Liver (tissue), 9 donors: ENCODE data around the gene ETS1. TPM values are rescaled to one million over a fixed set of nuclear protein-coding genes. Genes with fewer than 3 reads are reported as not detected.
A peak's percentile ranks its signal among the peaks of the same experiment; 100 is the strongest.

ENCODE experiments used
- DNase-seq: peaks from one replicate; pipeline ENCODE4 v3.0.0-alpha.2; 2017; ENCODE audit warnings: low spot score
- H3K27ac ChIP-seq, 2 donors: one replicate each; pipeline ENCODE4 v1.7.0; 2013; ENCODE audit warnings: inconsistent platforms in 2 of 2, low read length in 2 of 2, control low read depth in 1 of 2, low read depth in 1 of 2, mild to moderate bottlenecking in 1 of 2
- H3K27me3 ChIP-seq, 4 donors: one replicate each; pipeline versions ENCODE4 v1.6.1 to v1.7.0; 2013; ENCODE audit warnings: low read length in 3 of 4, inconsistent platforms in 1 of 4, mild to moderate bottlenecking in 1 of 4, moderate library complexity in 1 of 4; ENCODE audit not compliant: control insufficient read depth in 4 of 4, insufficient read depth in 4 of 4
- H3K36me3 ChIP-seq, 4 donors: one replicate each; pipeline versions ENCODE4 v1.6.1 to v1.7.0; 2013; ENCODE audit warnings: low read length in 3 of 4, mild to moderate bottlenecking in 3 of 4, low read depth in 1 of 4, moderate library complexity in 1 of 4; ENCODE audit not compliant: control insufficient read depth in 4 of 4, insufficient read depth in 3 of 4
- H3K4me1 ChIP-seq, 4 donors: one replicate each; pipeline versions ENCODE4 v1.6.1 to v1.7.0; 2013; ENCODE audit warnings: low read length in 3 of 4, mild to moderate bottlenecking in 3 of 4, moderate library complexity in 1 of 4; ENCODE audit not compliant: control insufficient read depth in 4 of 4, insufficient read depth in 4 of 4
- H3K4me3 ChIP-seq, 3 donors: one replicate each; pipeline versions ENCODE4 v1.6.1 to v1.7.0; 2013; ENCODE audit warnings: low read length in 3 of 3, control low read depth in 1 of 3, low read depth in 1 of 3, mild to moderate bottlenecking in 1 of 3
- H3K9ac ChIP-seq, 2 donors: one replicate each; pipeline ENCODE4 v1.7.0; 2013; ENCODE audit warnings: low read length in 2 of 2, mild to moderate bottlenecking in 2 of 2, moderate library complexity in 2 of 2, control low read depth in 1 of 2, low read depth in 1 of 2
- H3K9me3 ChIP-seq, 4 donors: one replicate each; pipeline versions ENCODE4 v1.6.1 to v1.7.0; 2013; ENCODE audit warnings: low read length in 3 of 4; ENCODE audit not compliant: control insufficient read depth in 4 of 4
- CTCF ChIP-seq: fragments of 150-350 bp; IDR thresholded peaks from 2 replicates; pipeline ENCODE4 v1.5.1; 2017; ENCODE audit warnings: improper control_type of control experiment, low read depth, low read length; ENCODE audit not compliant: missing input control
- EGR1 ChIP-seq, 2 donors: IDR thresholded peaks; 2 replicates each; pipeline ENCODE4 v1.6.1; 2016 to 2018; ENCODE audit warnings: antibody characterized with exemption in 2 of 2, low read depth in 2 of 2
- FOXA1 ChIP-seq: IDR thresholded peaks from 2 replicates; pipeline ENCODE4 v1.6.1; 2016; ENCODE audit warnings: antibody characterized with exemption
- GABPA ChIP-seq, 2 donors: IDR thresholded peaks in 1 of 2; conservative IDR thresholded peaks in 1 of 2; 2 replicates each; pipeline ENCODE4 v1.6.1; 2016; ENCODE audit warnings: antibody characterized with exemption in 2 of 2, mild to moderate bottlenecking in 1 of 2, moderate library complexity in 1 of 2
- HNF4A ChIP-seq, 2 donors: conservative IDR thresholded peaks; 2 replicates each; pipeline ENCODE4 v1.6.1; 2016; ENCODE audit warnings: antibody characterized with exemption in 2 of 2, mild to moderate bottlenecking in 2 of 2
- JUND ChIP-seq, 2 donors: IDR thresholded peaks; 2 replicates each; pipeline ENCODE4 v1.6.1; 2016; ENCODE audit warnings: antibody characterized with exemption in 2 of 2
- MAX ChIP-seq: IDR thresholded peaks from 2 replicates; pipeline ENCODE4 v1.6.1; 2016; ENCODE audit warnings: antibody characterized with exemption
- NR2F2 ChIP-seq: IDR thresholded peaks from 2 replicates; pipeline ENCODE4 v1.6.1; 2016; ENCODE audit warnings: antibody characterized with exemption
- RAD21 ChIP-seq, 2 donors: IDR thresholded peaks; 2 replicates each; pipeline ENCODE4 v1.6.1; 2016; ENCODE audit warnings: antibody characterized with exemption in 2 of 2, mild to moderate bottlenecking in 2 of 2
- REST ChIP-seq: IDR thresholded peaks from 2 replicates; pipeline ENCODE4 v1.6.1; 2016; ENCODE audit warnings: antibody characterized with exemption, mild to moderate bottlenecking
- RXRA ChIP-seq, 2 donors: IDR thresholded peaks; 2 replicates each; pipeline ENCODE4 v1.6.1; 2017 to 2018; ENCODE audit warnings: antibody characterized with exemption in 2 of 2, mild to moderate bottlenecking in 1 of 2
- SP1 ChIP-seq: IDR thresholded peaks from 2 replicates; pipeline ENCODE4 v1.6.1; 2018; ENCODE audit warnings: antibody characterized with exemption, mild to moderate bottlenecking
- YY1 ChIP-seq: IDR thresholded peaks from 2 replicates; pipeline ENCODE4 v1.6.1; 2016; ENCODE audit warnings: antibody characterized with exemption, mild to moderate bottlenecking
- ZBTB33 ChIP-seq: IDR thresholded peaks from 2 replicates; pipeline ENCODE4 v1.6.1; 2016; ENCODE audit warnings: antibody characterized with exemption
- WGBS: extraction: QIAGEN DNeasy Blood & Tissue Kit; methylation state at CpG from one replicate; pipeline ENCODE4 v1.1.7; 2013; 5-methylcytosine and 5-hydroxymethylcytosine counted together
- polyA plus RNA-seq, 2 donors: library from polyadenylated mRNA; stranded (reverse) in 1 of 2; unstranded in 1 of 2; fragments of 200-250 nt in 1 of 2; fragments of >200 nt in 1 of 2; fragmentation: Nextera tagmentation in 1 of 2; extraction: Ambion mirVana in 1 of 2; gene quantifications; one replicate each; pipeline versions ENCODE4 v1.2.1 to v1.2.3, GENCODE V29; 2013 to 2015
- total RNA-seq, 2 donors: library from RNA; depleted of rRNA; stranded (reverse); fragments of >200 nt; gene quantifications; one replicate each; pipeline ENCODE4 v1.2.3, GENCODE V29; 2014
- donor health status: healthy.
- donor health status: healthy.
- donor health status: healthy.
- donor health status: healthy.
- donor health status: healthy.

The ETS1 gene
- total and polyA plus RNA-seq, 4 donors = 4.8 to 30.0 (median 20.3) TPM

- Histone ChIP-seq H3K36me3 (no peaks in the 10 kb centered on the region), H3K4me1 (no peaks in the 10 kb centered on the region), H3K4me3 (no peak overlapping the region), H3K9ac (no peak overlapping the region), H3K9me3 (peaks cover 0 to 5% (median 0%) of the 10 kb centered on the region in 4 donors), H3K27ac (no peak overlapping the region), H3K27me3 (no peaks in the 10 kb centered on the region)
- 78% methylated on average over 2 of the region's 2 CpGs for WGBS
- DNase-seq = no peak
- TF ChIP-seq RXRA (IDR thresholded peaks at IDR 0.05) (peak in 1 of 2 donors; percentile 11), FOXA1 (no peak)
Observed at GRCh38 chr11:128437136-128437535, 150.2 kb downstream of the ETS1 start.

- TF ChIP-seq CTCF (no peak), MAX (no peak), EGR1 (IDR thresholded peaks at IDR 0.05; ENCODE audit: low read depth in 2 of 2) (no peak), GABPA (IDR thresholded peaks at IDR 0.05 in 1 of 2, conservative IDR thresholded peaks at IDR 0.05 in 1 of 2) (no peak), RAD21 (IDR thresholded peaks at IDR 0.05) (no peak), HNF4A (conservative IDR thresholded peaks at IDR 0.05) (no peak), JUND (IDR thresholded peaks at IDR 0.05) (no peak), FOXA1 (no peak), NR2F2 (no peak), RXRA (IDR thresholded peaks at IDR 0.05) (no peak), YY1 (no peak), ZBTB33 (no peak), SP1 (no peak), REST (no peak)
- 82% methylated on average over 3 of the region's 3 CpGs for WGBS
- no peaks in the 10 kb centered on the region for H3K4me1 ChIP-seq
Observed at GRCh38 chr11:128434818-128435217, 152.5 kb downstream of the ETS1 start.

More at GRCh38 chr11:128434818-128435217, 152.5 kb downstream of the ETS1 start:
- no peak for DNase-seq
- no peaks in the 10 kb centered on the region for H3K9me3 ChIP-seq
- no peak overlapping the region for H3K27ac ChIP-seq
- no peak overlapping the region for H3K4me3 ChIP-seq
- no peak overlapping the region for H3K9ac ChIP-seq
- no peaks in the 10 kb centered on the region for H3K27me3 ChIP-seq
- H3K36me3 ChIP-seq = no peaks in the 10 kb centered on the region
